Measurements from ENCODE around the gene MTHFD1. TPM values are rescaled to one million over a fixed set of nuclear protein-coding genes. Genes with fewer than 3 reads are reported as not detected.

MTHFD1 gene
- total and polyA plus RNA-seq, 9 donors, result 16.3 to 77.6 (median 52.1) TPM

GRCh38 chr14:64438181-64438841, 50.2 kb downstream of the MTHFD1 start:
- Histone ChIP-seq H3K36me3 (no peaks in the 10 kb centered on the region), H3K27me3 (no peaks in the 10 kb centered on the region), H3K4me3 (no peak overlapping the region), H3K27ac (no peak overlapping the region), H3K4me1 (ENCODE audit: insufficient read depth) (no peaks in the 10 kb centered on the region), H3K9me3 (no peaks in the 10 kb centered on the region)
- intact Hi-C loops (cut with DNase I), result no loop called here
- DNase-seq, result peak in 1 of 5 donors; percentile 19
- WGBS, 3 donors, result 8 to 22% (median 16%) methylated on average over 3 of the region's 3 CpGs
- TF ChIP-seq CTCF (IDR thresholded peaks at IDR 0.05), result no peak
- TF ChIP-seq EP300 (IDR thresholded peaks at IDR 0.05), result no peak
- TF ChIP-seq POLR2A (IDR thresholded peaks at IDR 0.05), result no peak

- 86 to 90% (median 86%) methylated on average over 6 of the region's 6 CpGs for WGBS, 3 donors
- Histone ChIP-seq H3K4me3 (no peak overlapping the region), H3K27ac (no peak overlapping the region), H3K36me3 (no peaks in the 10 kb centered on the region), H3K4me1 (ENCODE audit: insufficient read depth) (no peaks in the 10 kb centered on the region), H3K27me3 (no peaks in the 10 kb centered on the region), H3K9me3 (no peaks in the 10 kb centered on the region)
- no peak for DNase-seq
- TF ChIP-seq EP300 (IDR thresholded peaks at IDR 0.05) (no peak), CTCF (IDR thresholded peaks at IDR 0.05) (no peak), POLR2A (IDR thresholded peaks at IDR 0.05) (no peak)
- intact Hi-C loops (cut with DNase I), result no loop called here
These were observed 51.0 kb downstream of the MTHFD1 start for GRCh38 chr14:64439141-64439540.

- 91 to 92% (median 92%) methylated on average over 3 of the region's 3 CpGs for WGBS, 3 donors
- intact Hi-C loops (cut with DNase I), result no loop called here
- Histone ChIP-seq H3K27ac (no peak overlapping the region), H3K27me3 (no peaks in the 10 kb centered on the region), H3K4me1 (ENCODE audit: insufficient read depth) (peaks cover 2% of the 10 kb centered on the region), H3K9me3 (no peaks in the 10 kb centered on the region), H3K4me3 (no peak overlapping the region), H3K36me3 (no peaks in the 10 kb centered on the region)
- no peak for DNase-seq
- TF ChIP-seq POLR2A (IDR thresholded peaks at IDR 0.05) (no peak), CTCF (IDR thresholded peaks at IDR 0.05) (no peak), EP300 (IDR thresholded peaks at IDR 0.05) (no peak)
These were observed 52.3 kb downstream of the MTHFD1 start for GRCh38 chr14:64440494-64440893.

GRCh38 chr14:64442300-64442988, 54.3 kb downstream of the MTHFD1 start:
- no peaks in the 10 kb centered on the region for H3K36me3 ChIP-seq
- H3K27me3 ChIP-seq, result no peaks in the 10 kb centered on the region
- no peak overlapping the region for H3K4me3 ChIP-seq
- no peak for TF ChIP-seq CTCF (IDR thresholded peaks at IDR 0.05)
- no peak for TF ChIP-seq EP300 (IDR thresholded peaks at IDR 0.05)
- no peak for TF ChIP-seq POLR2A (IDR thresholded peaks at IDR 0.05)
- 52 to 72% (median 70%) methylated on average over 17 of the region's 17 CpGs for WGBS, 3 donors
- no peak for DNase-seq
- H3K4me1 ChIP-seq (ENCODE audit: insufficient read depth), result peaks cover 2% of the 10 kb centered on the region
- H3K27ac ChIP-seq, result no peak overlapping the region
- intact Hi-C loops (cut with DNase I), result no loop called here
- H3K9me3 ChIP-seq, result no peaks in the 10 kb centered on the region
